GM18499 (cell line): ENCODE data around the gene SLC22A16.

Source experiments
- ATAC-seq: cut with Tn5 transposase; IDR thresholded peaks from one replicate; pipeline ENCODE4 v1.9.1; 2021; ENCODE audit warnings: moderate number of reproducible peaks; ENCODE audit not compliant: insufficient read depth, unreplicated experiment

Gene SLC22A16

GRCh38 chr6:110449541-110449895, 26.9 kb downstream of the SLC22A16 start:
- no peak for ATAC-seq

GRCh38 chr6:110448846-110449540, 27.4 kb downstream of the SLC22A16 start:
- ATAC-seq = no peak

GRCh38 chr6:110447761-110448160, 28.7 kb downstream of the SLC22A16 start:
- ATAC-seq = no peak

- ATAC-seq = no peak
Measured at GRCh38 chr6:110446405-110446804, 30.0 kb downstream of the SLC22A16 start.

GRCh38 chr6:110440026-110440425, 36.4 kb downstream of the SLC22A16 start:
- no peak for ATAC-seq

GRCh38 chr6:110439356-110439755, 37.1 kb downstream of the SLC22A16 start:
- no peak for ATAC-seq

- no peak for ATAC-seq
Measured at GRCh38 chr6:110434961-110435602, 41.3 kb downstream of the SLC22A16 start.

GRCh38 chr6:110432285-110432900, 44.0 kb downstream of the SLC22A16 start:
- ATAC-seq = no peak

- ATAC-seq = no peak
Measured at GRCh38 chr6:110430741-110431140, 45.7 kb downstream of the SLC22A16 start.

- ATAC-seq = no peak
Measured at GRCh38 chr6:110430236-110430635, 46.2 kb downstream of the SLC22A16 start.

GRCh38 chr6:110428153-110428552, 48.3 kb downstream of the SLC22A16 start:
- no peak for ATAC-seq

GRCh38 chr6:110425816-110426215, 50.6 kb downstream of the SLC22A16 start:
- ATAC-seq = no peak

- no peak for ATAC-seq
Measured at GRCh38 chr6:110422444-110422822, 54.0 kb downstream of the SLC22A16 start.

- no peak for ATAC-seq
Measured at GRCh38 chr6:110421749-110422443, 54.5 kb downstream of the SLC22A16 start.

GRCh38 chr6:110419028-110419739, 57.2 kb downstream of the SLC22A16 start:
- ATAC-seq = no peak

GRCh38 chr6:110418594-110418993, 57.8 kb downstream of the SLC22A16 start:
- ATAC-seq = no peak

GRCh38 chr6:110415086-110415916, 61.1 kb downstream of the SLC22A16 start, which contains the start of gene DDO:
Gene DDO (minus strand): TSS chr6:110415575. CDS start chr6:110413462, 2,113 bp downstream.
- no peak for ATAC-seq

GRCh38 chr6:110414669-110415068, 61.7 kb downstream of the SLC22A16 start:
- no peak for ATAC-seq

- ATAC-seq = no peak
Measured at GRCh38 chr6:110412360-110412759, 64.1 kb downstream of the SLC22A16 start.

GRCh38 chr6:110410511-110410910, 65.9 kb downstream of the SLC22A16 start:
- ATAC-seq = no peak
